H1 (cell line): ENCODE data around the gene CD37. TPM values are rescaled to one million over a fixed set of nuclear protein-coding genes. Genes with fewer than 3 reads are reported as not detected.

ENCODE experiments used
- RAD21 ChIP-seq, 2 experiments: IDR thresholded peaks in 1 of 2; conservative IDR thresholded peaks in 1 of 2; 2 replicates each; pipeline ENCODE4 v1.6.1; 2011; ENCODE audit warnings: low read depth in 2 of 2, low read length in 2 of 2, improper control_type of control experiment in 1 of 2, inconsistent platforms in 1 of 2, mild to moderate bottlenecking in 1 of 2, moderate library complexity in 1 of 2
- SIRT6 ChIP-seq: IDR thresholded peaks from one replicate; pipeline ENCODE4 v1.7.1; 2012; ENCODE audit warnings: low read length, inconsistent platforms
- SRF ChIP-seq: IDR thresholded peaks from 2 replicates; pipeline ENCODE4 v1.6.1; 2011; ENCODE audit warnings: mild to moderate bottlenecking, low read depth, low read length, moderate library complexity
- TAF7 ChIP-seq: optimal IDR thresholded peaks from 2 replicates; pipeline ENCODE3; 2011; ENCODE audit warnings: low read depth, mild to moderate bottlenecking, inconsistent platforms, low read length, moderate library complexity, borderline replicate concordance
- polyA plus RNA-seq, 7 experiments: library from polyadenylated mRNA; depleted of rRNA in 3 of 7; stranded (reverse) in 5 of 7; unstranded in 2 of 7; fragments of >200 nt in 5 of 7; fragments of 200-250 nt in 2 of 7; gene quantifications; 1 replicate in 5 of 7; 2 replicates in 1 of 7; 4 replicates in 1 of 7; pipeline versions ENCODE4 v1.2.1 to v1.2.3, GENCODE V29; 2011 to 2013; ENCODE audit warnings: missing spikeins in 2 of 7, mixed read lengths in 2 of 7
- total RNA-seq: library from RNA; stranded (reverse); fragmentation: NEBNext Ultra II Directional; extraction: Animal tissue kit (Norgen Biotek cat#: 25700); gene quantifications from 2 replicates; pipeline ENCODE4 v1.2.1, GENCODE V29; 2021

The CD37 gene
- total and polyA plus RNA-seq, 2 of the 8 experiments (the other 6 are each of a cell fraction or from before 2014, with no cell fraction given), result not detected

- TF ChIP-seq RAD21 (IDR thresholded peaks at IDR 0.05 in 1 of 2, conservative IDR thresholded peaks at IDR 0.05 in 1 of 2; ENCODE audit: low read depth in 2 of 2, low read length in 2 of 2), result no peak
- no peak for TF ChIP-seq SIRT6
- TF ChIP-seq SRF, result no peak
- TF ChIP-seq TAF7, result no peak
These were observed 7.9 kb downstream of the CD37 start (continued) for GRCh38 chr19:49343123-49343522.
